ENCODE results near the gene HOXA3. TPM values are rescaled to one million over a fixed set of nuclear protein-coding genes. Genes with fewer than 3 reads are reported as not detected.

Gene HOXA3
- total and polyA plus RNA-seq, 10 of the 15 experiments (the other 5 are each of a cell fraction or from before 2014, with no cell fraction given): 0.05 TPM; not detected in 9

- H3K4me2 ChIP-seq (ENCODE audit: control insufficient read depth, insufficient read depth): no peak overlapping the region
- no peaks in the 10 kb centered on the region for H3K4me1 ChIP-seq (ENCODE audit: control insufficient read depth, insufficient read depth, low read length)
- BruUV-seq (replicated peaks): no TSS peak
- no peak overlapping the region for H3K9ac ChIP-seq (ENCODE audit: control insufficient read depth, insufficient read depth, low read length)
- ChIA-PET POLR2A (no interaction called here), RAD21 (ENCODE audit: unreplicated experiment) (no interaction called here), SMC1A (ENCODE audit: uncharacterized antibody, unreplicated experiment) (interaction anchor here (1.2 kb wide), 1 partner anchor 10 kb away, joined by 5 read pairs; no protein-coding TSS in a partner anchor), CTCF (interaction anchor here (2.1 kb wide), 1 partner anchor 10 kb away, joined by 7 read pairs; no protein-coding TSS in a partner anchor)
- H2AFZ ChIP-seq (ENCODE audit: control insufficient read depth, low read depth, low read length): no peak overlapping the region
- peaks cover 45 to 52% of the 10 kb centered on the region in 2 experiments for H3K27me3 ChIP-seq (replicated peaks in 1 of 2; ENCODE audit: control insufficient read depth in 2 of 2, insufficient read depth in 2 of 2, low read length in 1 of 2)
- no peak overlapping the region for H3K4me3 ChIP-seq
- in situ Hi-C loops (cut with MboI) (no loop called here), intact Hi-C loops (cut with micrococcal nuclease; ENCODE audit: unreplicated experiment) (no loop called here)
- H3K27ac ChIP-seq (ENCODE audit: control insufficient read depth, insufficient read depth): no peak overlapping the region
- no peaks in the 10 kb centered on the region for H3K79me2 ChIP-seq (ENCODE audit: control insufficient read depth, insufficient read depth, low read length)
- no peak for TF ChIP-seq ZNF384 (IDR thresholded peaks at IDR 0.05; ENCODE audit: borderline replicate concordance, low read depth, low read length)
- no peaks in the 10 kb centered on the region; the same call in 2 of the 3 replicates for H3K9me3 ChIP-seq (replicated peaks; ENCODE audit: control insufficient read depth, insufficient read depth, low read length)
- FAIRE-seq (no peak), DNase-seq (ENCODE audit: low read depth, low spot score) (no peak), ATAC-seq (no peak)
- no peaks in the 10 kb centered on the region for H4K20me1 ChIP-seq (ENCODE audit: control insufficient read depth, insufficient read depth)
- H3K36me3 ChIP-seq (ENCODE audit: control insufficient read depth in 2 of 2, insufficient read depth in 2 of 2, low read length in 1 of 2): no peaks in the 10 kb centered on the region
- 12% methylated on average over 24 of the region's 24 CpGs for WGBS (ENCODE audit: insufficient coverage, insufficient replicate concordance, low lambda C conversion rate, missing lambda C conversion rate)
These were observed 33.7 kb upstream of the HOXA3 start for GRCh38 chr7:27185854-27186667.

GRCh38 chr7:27185013-27185853 lies 32.9 kb upstream of the HOXA3 start, which contains the start of gene HOXA11:
Gene HOXA11, minus strand, starts transcription at chr7:27185232. Its CDS starts 88 bp downstream, at chr7:27185144.
- Histone ChIP-seq H2AFZ (ENCODE audit: control insufficient read depth, low read depth, low read length) (no peak within 1 kb of the TSS; the same call in 1 of the 2 replicates), H3K36me3 (ENCODE audit: control insufficient read depth in 2 of 2, insufficient read depth in 2 of 2, low read length in 1 of 2) (no peaks in the 10 kb centered on the region), H3K27ac (ENCODE audit: control insufficient read depth, insufficient read depth) (no peak within 1 kb of the TSS), H3K4me3 (no peak within 1 kb of the TSS), H3K4me2 (ENCODE audit: control insufficient read depth, insufficient read depth) (peak within 1 kb of the TSS; percentile 22), H3K79me2 (ENCODE audit: control insufficient read depth, insufficient read depth, low read length) (no peaks in the 10 kb centered on the region), H3K9ac (ENCODE audit: control insufficient read depth, insufficient read depth, low read length) (no peak within 1 kb of the TSS), H3K27me3 (replicated peaks in 1 of 2; ENCODE audit: control insufficient read depth in 2 of 2, insufficient read depth in 2 of 2, low read length in 1 of 2) (peaks cover 42 to 52% of the 10 kb centered on the region in 2 experiments), H3K4me1 (ENCODE audit: control insufficient read depth, insufficient read depth, low read length) (no peaks in the 10 kb centered on the region), H3K9me3 (replicated peaks; ENCODE audit: control insufficient read depth, insufficient read depth, low read length) (no peaks in the 10 kb centered on the region; the same call in 2 of the 3 replicates), H4K20me1 (ENCODE audit: control insufficient read depth, insufficient read depth) (no peaks in the 10 kb centered on the region)
- CTCF ChIA-PET: no interaction called here
- no peak for DNase-seq (ENCODE audit: low read depth, low spot score)
- no TSS peak for BruUV-seq (replicated peaks)
- ATAC-seq: no peak
- 28% methylated on average over 33 of the region's 43 CpGs for WGBS (ENCODE audit: insufficient coverage, insufficient replicate concordance, low lambda C conversion rate, missing lambda C conversion rate)
- RAD21 ChIA-PET (ENCODE audit: unreplicated experiment): interaction anchor here (1.4 kb wide), 1 partner anchor 11 kb away, joined by 4 read pairs; no protein-coding TSS in a partner anchor
- POLR2A ChIA-PET: no interaction called here
- SMC1A ChIA-PET (ENCODE audit: uncharacterized antibody, unreplicated experiment): no interaction called here
- FAIRE-seq: no peak
- intact Hi-C loops (cut with micrococcal nuclease; ENCODE audit: unreplicated experiment) (no loop called here), in situ Hi-C loops (cut with MboI) (no loop called here)
- no peak for TF ChIP-seq IRF5 (IDR thresholded peaks at IDR 0.05; ENCODE audit: borderline replicate concordance)
- TF ChIP-seq HDGF (IDR thresholded peaks at IDR 0.05): no peak

Data from GM12878 (cell line).